Measurements from ENCODE around the gene ITFG1.

DNA sequence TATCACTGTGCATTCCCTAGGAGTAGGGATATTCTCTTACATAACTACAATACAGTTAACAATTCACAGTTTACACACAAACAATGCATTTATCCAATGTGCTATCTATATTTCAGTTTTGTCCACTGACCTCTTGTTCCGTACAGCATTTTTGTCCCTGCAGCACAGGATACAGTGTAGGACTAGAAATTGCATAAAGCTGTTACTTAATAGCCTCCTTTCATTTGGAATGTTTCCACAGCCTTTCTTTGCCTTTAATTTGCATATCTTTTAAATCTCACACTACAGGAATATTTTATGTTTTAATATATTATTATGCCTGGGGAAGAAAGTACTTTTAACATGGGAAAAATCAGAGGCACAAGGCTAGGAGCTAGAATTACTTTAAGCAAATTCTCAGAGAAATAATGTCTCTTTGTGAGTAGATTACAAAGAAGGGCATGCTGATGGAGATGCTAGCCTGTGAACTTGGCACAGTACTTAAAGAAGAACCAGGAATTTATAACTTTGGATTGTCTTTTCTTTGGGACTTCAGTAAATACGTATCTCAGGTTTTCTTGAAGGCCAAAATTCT lies 144.3 kb downstream of the ITFG1 start:
- TF ChIP-seq POLR2A (IDR thresholded peaks at IDR 0.05; ENCODE audit: low read length): no peak
- no peak for TF ChIP-seq GATA1 (IDR thresholded peaks at IDR 0.05; ENCODE audit: low read depth, low read length)

Measured in erythroblast (primary cell).